ENCODE data around the gene ZNF385D. TPM values are rescaled to one million over a fixed set of nuclear protein-coding genes. Genes with fewer than 3 reads are reported as not detected.

The ZNF385D gene
- total RNA-seq, 1 donor from 2014 or later: 2.9 TPM

- Histone ChIP-seq H3K4me3 (no peak overlapping the region), H3K27me3 (ENCODE audit: low read depth) (peaks cover 9% of the 10 kb centered on the region)
These were observed 876 bp upstream of the ZNF385D start for GRCh38 chr3:21751886-21752285.

DNA sequence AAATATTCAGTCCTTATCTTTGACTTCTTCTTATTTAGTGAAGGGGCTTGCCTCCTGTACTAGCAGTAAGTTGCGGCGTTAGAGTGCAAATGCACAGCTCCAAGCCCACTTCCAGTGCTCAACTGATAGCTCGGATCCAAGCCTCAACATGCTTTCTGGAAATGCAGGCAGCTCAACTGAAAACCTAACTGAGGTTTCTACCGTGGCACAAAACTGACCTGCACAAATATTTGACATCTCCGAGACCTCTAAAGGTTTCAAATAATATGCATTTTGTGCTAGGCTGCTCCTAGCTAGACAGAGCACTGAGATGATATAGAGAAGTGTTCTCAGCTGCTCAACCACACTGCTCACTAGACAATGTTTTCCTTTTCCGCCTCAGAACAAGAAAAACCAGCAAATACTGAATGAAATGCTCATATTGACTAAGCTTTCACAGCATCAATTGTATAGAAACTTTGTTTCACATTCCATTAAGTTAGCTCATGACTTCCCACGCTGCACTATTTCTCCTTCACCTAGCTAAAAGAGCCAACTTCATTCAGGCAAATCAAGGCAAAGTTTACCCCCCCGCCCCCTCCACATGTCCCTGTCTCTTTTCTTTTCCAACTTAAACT is 822 bp downstream of the ZNF385D start:
- Histone ChIP-seq H3K4me1 (peaks cover 10% of the 10 kb centered on the region), H3K9me3 (no peaks in the 10 kb centered on the region), H3K27ac (no peak overlapping the region), H3K27me3 (ENCODE audit: low read depth) (peaks cover 9% of the 10 kb centered on the region), H3K36me3 (no peaks in the 10 kb centered on the region), H3K4me3 (peak overlapping the region; percentile 41)
- intact Hi-C loops (cut with DNase I): loop anchor here (5.0 kb wide), 1 partner anchor 142 kb away; no protein-coding TSS in a partner anchor
- DNase-seq (no peak), ATAC-seq (no peak)
- no peak for TF ChIP-seq CTCF (IDR thresholded peaks at IDR 0.05)

More at GRCh38 chr3:21751886-21752285, 876 bp upstream of the ZNF385D start:
- Histone ChIP-seq H3K9me3 (no peaks in the 10 kb centered on the region), H3K36me3 (no peaks in the 10 kb centered on the region), H3K27ac (no peak overlapping the region), H3K4me1 (peaks cover 10% of the 10 kb centered on the region)
- intact Hi-C loops (cut with DNase I): loop anchor here (5.0 kb wide), 1 partner anchor 140 kb away; no protein-coding TSS in a partner anchor
- no peak for TF ChIP-seq CTCF (IDR thresholded peaks at IDR 0.05)
- DNase-seq: no peak
- ATAC-seq: no peak

DNA sequence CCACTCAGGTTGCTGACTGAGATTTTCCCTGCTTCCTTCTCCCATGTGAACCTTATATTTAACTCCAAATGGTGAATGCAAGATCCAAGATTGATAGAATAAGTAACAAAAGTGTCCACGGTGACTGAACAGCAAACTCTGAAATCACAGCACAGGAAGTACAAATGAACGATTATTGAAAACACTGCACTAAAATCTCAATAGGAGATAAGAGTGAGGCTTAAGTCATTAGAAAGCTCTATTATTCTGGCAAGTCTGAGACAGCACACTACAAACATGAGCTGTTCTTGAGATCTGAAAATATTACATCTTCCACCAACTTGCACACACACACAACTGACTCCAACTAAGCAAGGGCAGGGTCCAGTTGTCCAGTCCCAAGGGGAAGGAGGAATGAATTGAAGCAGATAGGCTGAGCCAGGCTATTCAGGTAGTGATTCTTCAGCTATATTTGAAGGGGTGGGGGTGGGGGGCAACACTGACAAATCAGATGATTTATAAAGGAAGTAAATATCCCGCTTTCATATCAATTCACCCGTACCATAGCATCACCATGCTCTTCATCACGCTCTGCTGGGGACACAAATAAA is 2.9 kb downstream of the ZNF385D start:
- no peak for TF ChIP-seq CTCF (IDR thresholded peaks at IDR 0.05)
- no peak for ATAC-seq
- peaks cover 10% of the 10 kb centered on the region for H3K4me1 ChIP-seq
- no peak overlapping the region for H3K27ac ChIP-seq
- H3K9me3 ChIP-seq: no peaks in the 10 kb centered on the region
- H3K36me3 ChIP-seq: no peaks in the 10 kb centered on the region
- DNase-seq: no peak
- H3K4me3 ChIP-seq: no peak overlapping the region
- intact Hi-C loops (cut with DNase I): no loop called here
- peaks cover 9% of the 10 kb centered on the region for H3K27me3 ChIP-seq (ENCODE audit: low read depth)

GRCh38 chr3:21747376-21747775 is 3.6 kb downstream of the ZNF385D start:
- ATAC-seq: no peak
- H3K27ac ChIP-seq: no peak overlapping the region

GRCh38 chr3:21745966-21746365 is 5.0 kb downstream of the ZNF385D start:
- intact Hi-C loops (cut with DNase I): no loop called here
- Histone ChIP-seq H3K9me3 (no peaks in the 10 kb centered on the region), H3K27me3 (ENCODE audit: low read depth) (peaks cover 9% of the 10 kb centered on the region), H3K27ac (no peak overlapping the region), H3K4me1 (peaks cover 10% of the 10 kb centered on the region), H3K4me3 (no peak overlapping the region), H3K36me3 (no peaks in the 10 kb centered on the region)
- TF ChIP-seq CTCF (IDR thresholded peaks at IDR 0.05): no peak
- DNase-seq (no peak), ATAC-seq (no peak)

More at GRCh38 chr3:21747376-21747775, 3.6 kb downstream of the ZNF385D start:
- H3K9me3 ChIP-seq: no peaks in the 10 kb centered on the region
- H3K4me3 ChIP-seq: no peak overlapping the region
- no peak for TF ChIP-seq CTCF (IDR thresholded peaks at IDR 0.05)
- peaks cover 10% of the 10 kb centered on the region for H3K4me1 ChIP-seq
- peaks cover 9% of the 10 kb centered on the region for H3K27me3 ChIP-seq (ENCODE audit: low read depth)
- intact Hi-C loops (cut with DNase I): no loop called here
- H3K36me3 ChIP-seq: no peaks in the 10 kb centered on the region
- DNase-seq: no peak
